HUES48 (cell line): ENCODE data around the gene UNC5CL.

ENCODE experiments used
- H3K27ac ChIP-seq: one replicate; pipeline ENCODE4 v1.7.0; 2013; ENCODE audit warnings: low read depth, low read length, inconsistent platforms
- H3K27me3 ChIP-seq: 2 replicates; pipeline ENCODE4 v1.6.1; 2013; ENCODE audit warnings: mild to moderate bottlenecking, low read length; ENCODE audit not compliant: control insufficient read depth, insufficient read depth
- H3K36me3 ChIP-seq: 2 replicates; pipeline ENCODE4 v1.6.1; 2013; ENCODE audit warnings: low read length; ENCODE audit not compliant: control insufficient read depth, insufficient read depth
- H3K4me1 ChIP-seq: 2 replicates; pipeline ENCODE4 v1.6.1; 2013; ENCODE audit warnings: mild to moderate bottlenecking, low read length; ENCODE audit not compliant: control insufficient read depth, insufficient read depth
- H3K4me3 ChIP-seq: 2 replicates; pipeline ENCODE4 v1.5.1; 2013; ENCODE audit warnings: mild to moderate bottlenecking, low read depth, low read length
- H3K9ac ChIP-seq: 2 replicates; pipeline ENCODE4 v1.6.1; 2013; ENCODE audit warnings: mild to moderate bottlenecking, low read depth, low read length, moderate library complexity
- H3K9me3 ChIP-seq: 2 replicates; pipeline ENCODE4 v1.6.1; 2013; ENCODE audit warnings: low read length; ENCODE audit not compliant: control insufficient read depth, insufficient read depth

Gene UNC5CL

DNA sequence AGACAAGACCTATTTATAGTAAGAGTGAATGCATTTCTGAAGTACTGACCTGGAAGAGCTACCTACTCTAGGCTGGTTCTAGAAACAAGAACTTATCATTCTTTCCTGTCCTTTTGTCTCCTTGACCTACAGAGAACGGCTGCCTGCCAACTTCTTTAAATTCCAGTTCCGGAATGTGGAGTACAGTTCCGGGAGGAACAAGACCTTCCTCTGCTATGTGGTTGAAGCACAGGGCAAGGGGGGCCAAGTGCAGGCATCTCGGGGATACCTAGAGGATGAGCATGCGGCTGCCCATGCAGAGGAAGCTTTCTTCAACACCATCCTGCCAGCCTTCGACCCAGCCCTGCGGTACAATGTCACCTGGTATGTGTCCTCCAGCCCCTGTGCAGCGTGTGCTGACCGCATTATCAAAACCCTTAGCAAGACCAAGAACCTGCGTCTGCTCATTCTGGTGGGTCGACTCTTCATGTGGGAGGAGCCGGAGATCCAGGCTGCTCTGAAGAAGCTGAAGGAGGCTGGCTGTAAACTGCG is 22.2 kb upstream of the UNC5CL start:
- peaks cover 15% of the 10 kb centered on the region; the same call in 1 of the 2 replicates for H3K4me1 ChIP-seq
- H3K36me3 ChIP-seq, result peaks cover 25% of the 10 kb centered on the region
- no peak overlapping the region for H3K4me3 ChIP-seq
- no peak overlapping the region for H3K9ac ChIP-seq
- H3K9me3 ChIP-seq, result no peaks in the 10 kb centered on the region
- H3K27me3 ChIP-seq, result no peaks in the 10 kb centered on the region
- no peak overlapping the region for H3K27ac ChIP-seq

DNA sequence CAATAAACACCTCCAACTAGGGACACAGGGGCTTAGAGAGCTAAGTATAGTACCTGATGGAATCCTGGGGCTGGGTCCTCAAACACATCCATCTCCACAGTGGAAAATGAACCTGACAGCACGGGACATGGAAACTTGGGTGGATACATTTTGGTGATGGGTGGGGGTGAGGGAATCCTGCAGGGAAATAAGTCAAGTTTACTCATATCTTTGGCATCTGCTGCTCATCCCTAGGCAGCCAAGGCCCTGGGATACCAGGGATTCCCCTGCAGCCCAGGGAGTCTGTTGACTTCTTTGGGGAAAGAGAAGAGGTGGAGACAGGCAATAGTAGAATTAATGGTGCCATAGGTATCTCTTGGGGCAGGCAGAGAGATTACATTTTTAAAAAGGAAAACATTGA is 20.5 kb upstream of the UNC5CL start:
- no peak overlapping the region for H3K4me3 ChIP-seq
- H3K27ac ChIP-seq, result no peak overlapping the region
- no peaks in the 10 kb centered on the region for H3K9me3 ChIP-seq
- H3K9ac ChIP-seq, result no peak overlapping the region
- no peaks in the 10 kb centered on the region for H3K27me3 ChIP-seq
- H3K4me1 ChIP-seq, result peaks cover 15% of the 10 kb centered on the region; the same call in 1 of the 2 replicates
- peaks cover 9% of the 10 kb centered on the region for H3K36me3 ChIP-seq

DNA sequence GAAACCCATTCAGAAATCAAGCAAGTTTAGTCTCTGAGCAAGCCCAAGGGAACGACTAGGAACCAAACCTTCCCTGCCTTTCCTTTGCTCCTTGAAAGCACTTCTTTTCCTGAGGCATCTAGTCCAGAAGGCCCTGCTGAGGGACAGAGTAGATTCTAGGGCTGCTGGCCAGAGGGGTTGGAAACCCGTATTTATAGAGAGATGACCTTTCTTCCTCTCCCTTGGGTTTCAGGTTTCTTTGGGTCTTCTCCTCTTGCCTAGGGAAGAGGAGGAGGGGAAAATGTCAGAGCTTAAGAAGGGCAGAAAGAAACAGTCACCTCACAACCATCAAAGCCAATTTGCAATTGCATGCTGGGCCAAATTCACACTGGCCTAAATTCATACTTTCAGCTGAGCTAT is 19.8 kb upstream of the UNC5CL start:
- no peaks in the 10 kb centered on the region for H3K9me3 ChIP-seq
- no peak overlapping the region for H3K27ac ChIP-seq
- H3K9ac ChIP-seq, result no peak overlapping the region
- H3K36me3 ChIP-seq, result peaks cover under 1% of the 10 kb centered on the region
- no peaks in the 10 kb centered on the region for H3K27me3 ChIP-seq
- peaks cover 15% of the 10 kb centered on the region; the same call in 1 of the 2 replicates for H3K4me1 ChIP-seq
- no peak overlapping the region for H3K4me3 ChIP-seq

DNA sequence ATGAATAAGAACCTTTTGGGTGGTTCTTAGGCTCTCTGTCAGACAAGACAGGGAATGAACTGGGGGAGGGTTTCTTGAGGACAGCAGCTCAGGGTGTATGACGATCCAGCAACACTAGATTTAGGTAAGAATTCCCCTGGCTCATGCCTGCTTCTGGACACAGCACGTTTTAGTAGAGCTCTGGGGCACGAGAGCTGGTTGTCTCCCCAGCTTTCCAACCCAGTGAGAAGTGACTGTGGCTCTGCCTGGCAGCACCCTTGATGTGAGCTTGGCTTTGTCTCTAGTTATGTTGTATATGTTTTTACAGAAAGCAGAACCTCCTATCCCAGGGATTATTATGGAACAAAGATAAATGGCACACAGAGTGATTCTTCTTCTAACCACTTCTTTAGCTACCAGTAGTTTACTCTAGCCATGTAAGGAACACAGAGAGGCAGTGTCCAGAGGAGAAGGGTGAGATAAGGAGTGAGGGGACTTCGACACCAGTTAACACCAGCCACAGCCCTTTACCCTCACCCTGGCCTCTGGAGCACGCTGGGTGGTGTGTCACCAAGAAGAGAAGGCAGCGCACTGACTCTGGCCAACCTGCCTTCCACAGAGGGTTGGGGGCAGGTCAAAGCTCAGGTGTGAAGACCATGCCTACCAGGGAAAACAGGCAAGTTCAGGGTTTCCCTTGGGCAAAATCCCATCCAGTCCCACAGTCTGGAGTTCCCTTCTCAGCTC is 17.9 kb upstream of the UNC5CL start:
- Histone ChIP-seq H3K4me3 (no peak overlapping the region), H3K4me1 (peaks cover 15% of the 10 kb centered on the region; the same call in 1 of the 2 replicates), H3K9ac (no peak overlapping the region), H3K27me3 (no peaks in the 10 kb centered on the region), H3K27ac (no peak overlapping the region), H3K36me3 (no peaks in the 10 kb centered on the region), H3K9me3 (no peaks in the 10 kb centered on the region)

DNA sequence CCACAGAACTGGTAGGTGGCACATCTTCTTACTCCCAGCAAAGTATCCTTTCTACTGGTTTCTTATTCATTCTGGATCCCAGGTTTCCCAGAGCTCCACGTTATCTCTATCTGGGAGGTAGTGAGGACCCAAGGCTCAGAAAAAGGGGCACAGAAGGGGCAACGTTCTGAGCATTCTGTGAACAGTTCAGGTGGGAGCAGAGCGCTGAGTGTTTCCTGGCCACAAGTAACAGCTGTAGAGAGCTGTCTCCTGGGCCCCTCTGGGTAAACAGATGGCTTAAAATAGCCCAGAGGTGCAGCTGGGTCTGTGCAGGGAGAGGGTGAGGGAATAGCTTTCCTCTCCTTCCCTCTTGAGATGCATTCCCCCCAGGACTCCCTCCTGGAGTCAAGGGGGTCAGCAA is 16.1 kb upstream of the UNC5CL start:
- no peaks in the 10 kb centered on the region for H3K9me3 ChIP-seq
- H3K9ac ChIP-seq, result no peak overlapping the region
- no peak overlapping the region for H3K4me3 ChIP-seq

DNA sequence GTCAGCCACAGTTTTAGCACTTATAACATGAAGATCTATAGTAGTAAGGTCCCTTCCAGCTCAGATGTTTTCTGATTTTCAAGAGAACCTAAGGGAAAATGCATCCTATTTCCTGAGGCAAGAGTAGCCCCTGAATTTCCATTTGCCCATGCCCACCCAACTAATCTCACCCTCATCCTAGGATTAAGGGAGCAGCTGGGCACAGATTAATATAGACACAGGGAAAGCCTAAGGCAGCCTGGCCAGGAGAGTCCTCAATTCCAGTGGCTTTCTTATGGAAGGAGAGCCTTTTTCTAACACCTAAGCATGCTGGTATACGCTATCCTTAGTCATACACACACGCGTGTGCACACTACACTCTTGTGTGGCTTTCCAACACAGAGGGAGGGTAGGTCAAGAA is 15.5 kb upstream of the UNC5CL start:
- Histone ChIP-seq H3K4me3 (no peak overlapping the region), H3K9ac (no peak overlapping the region), H3K36me3 (no peaks in the 10 kb centered on the region), H3K4me1 (peaks cover 9% of the 10 kb centered on the region; the same call in 1 of the 2 replicates), H3K27ac (no peak overlapping the region), H3K27me3 (no peaks in the 10 kb centered on the region), H3K9me3 (no peaks in the 10 kb centered on the region)

More for the DNA sequence above, 16.1 kb upstream of the UNC5CL start:
- H3K36me3 ChIP-seq, result no peaks in the 10 kb centered on the region
- peaks cover 15% of the 10 kb centered on the region; the same call in 1 of the 2 replicates for H3K4me1 ChIP-seq
- H3K27me3 ChIP-seq, result no peaks in the 10 kb centered on the region
- H3K27ac ChIP-seq, result no peak overlapping the region

DNA sequence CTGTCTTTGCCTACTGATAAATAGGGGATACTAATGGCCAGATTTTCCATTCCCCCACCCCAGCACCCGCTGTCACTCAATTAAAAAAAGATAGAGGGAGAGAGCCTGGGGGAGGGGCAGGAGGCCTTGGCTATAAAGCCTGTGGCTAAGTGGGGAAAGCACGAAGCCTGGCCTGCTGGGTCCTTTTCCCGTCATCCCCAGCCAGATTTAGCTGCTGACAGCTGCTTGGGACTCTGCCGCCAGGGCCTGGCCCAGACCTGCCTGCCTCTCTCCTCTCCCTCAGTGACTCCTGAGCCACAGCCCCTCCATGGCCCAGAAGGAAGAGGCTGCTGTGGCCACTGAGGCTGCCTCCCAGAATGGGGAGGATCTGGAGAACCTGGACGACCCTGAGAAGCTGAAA is 14.0 kb upstream of the UNC5CL start, which contains the start of gene APOBEC2:
TSS of gene APOBEC2 (plus strand) at position 162 of the 400 bp plus-strand sequence. CDS start at position 308, 146 bp downstream.
- H3K9me3 ChIP-seq, result no peaks in the 10 kb centered on the region
- H3K9ac ChIP-seq, result no peak within 1 kb of the TSS
- no peaks in the 10 kb centered on the region; the same call in 1 of the 2 replicates for H3K4me1 ChIP-seq
- H3K4me3 ChIP-seq, result no peak within 1 kb of the TSS
- no peak within 1 kb of the TSS for H3K27ac ChIP-seq
- no peaks in the 10 kb centered on the region for H3K27me3 ChIP-seq
- H3K36me3 ChIP-seq, result no peaks in the 10 kb centered on the region

DNA sequence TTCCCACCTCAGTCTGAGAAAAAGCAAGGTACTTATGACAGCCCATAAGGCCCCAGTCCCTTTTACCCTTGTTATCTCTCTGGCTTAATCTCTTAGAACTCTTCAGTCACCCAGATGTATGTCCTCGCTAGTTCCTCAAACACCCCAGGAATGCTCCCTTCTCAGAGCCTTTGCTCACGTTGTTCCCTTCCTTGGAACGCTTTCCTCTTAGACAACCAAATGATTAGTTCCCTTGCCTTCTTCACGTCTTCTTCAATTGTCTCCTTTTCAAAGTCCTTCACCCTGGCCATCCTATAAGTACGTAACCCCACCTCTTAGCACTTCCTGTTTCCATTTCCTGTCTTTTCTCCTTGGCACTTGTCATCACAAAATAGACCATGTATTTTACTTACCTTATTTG is 12.9 kb upstream of the UNC5CL start:
- Histone ChIP-seq H3K9ac (no peak overlapping the region), H3K4me1 (no peaks in the 10 kb centered on the region; the same call in 1 of the 2 replicates), H3K36me3 (no peaks in the 10 kb centered on the region), H3K9me3 (no peaks in the 10 kb centered on the region), H3K27me3 (no peaks in the 10 kb centered on the region), H3K4me3 (no peak overlapping the region), H3K27ac (no peak overlapping the region)

DNA sequence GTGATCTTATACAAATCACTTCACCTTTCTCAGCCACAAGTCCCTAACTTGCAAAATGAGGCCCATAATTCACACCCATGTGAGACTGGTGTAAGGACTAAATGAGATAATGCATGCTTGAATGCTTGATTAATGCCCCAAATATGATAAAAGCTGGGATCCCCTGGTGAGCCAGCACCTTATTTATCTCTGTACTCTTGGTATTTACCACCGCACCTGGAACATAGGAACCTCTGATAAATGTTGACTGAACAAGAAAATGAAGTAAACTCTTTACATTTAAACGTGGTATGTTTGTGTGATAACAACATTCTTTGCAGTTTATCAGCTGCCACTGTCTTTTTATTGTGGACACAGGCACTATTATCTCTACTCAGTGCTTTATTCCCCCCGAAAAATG is 11.5 kb upstream of the UNC5CL start:
- Histone ChIP-seq H3K9me3 (no peaks in the 10 kb centered on the region), H3K27me3 (no peaks in the 10 kb centered on the region), H3K9ac (no peak overlapping the region), H3K27ac (no peak overlapping the region), H3K4me1 (no peaks in the 10 kb centered on the region; the same call in 1 of the 2 replicates), H3K36me3 (no peaks in the 10 kb centered on the region), H3K4me3 (no peak overlapping the region)

DNA sequence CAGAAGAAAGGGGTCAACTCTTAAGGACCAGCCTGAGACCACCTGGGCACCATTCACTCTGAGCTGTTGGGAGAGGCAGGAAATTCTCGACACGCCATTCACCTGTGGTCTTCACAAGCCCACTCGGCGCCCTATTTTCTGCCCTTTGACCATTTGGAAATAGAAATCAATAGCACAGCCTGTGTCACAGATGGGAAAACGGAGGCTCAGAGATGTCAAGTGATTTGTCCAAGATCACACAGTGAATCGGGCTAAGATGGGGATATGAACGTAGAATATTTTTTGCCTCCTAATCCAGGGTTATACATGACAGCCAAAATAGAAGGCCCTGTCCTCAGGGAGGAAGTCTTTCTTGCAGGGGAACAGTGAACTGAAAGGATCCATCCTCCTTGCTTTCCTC is 10.9 kb upstream of the UNC5CL start:
- no peaks in the 10 kb centered on the region for H3K36me3 ChIP-seq
- no peak overlapping the region for H3K4me3 ChIP-seq
- no peaks in the 10 kb centered on the region; the same call in 1 of the 2 replicates for H3K4me1 ChIP-seq
- H3K27me3 ChIP-seq, result no peaks in the 10 kb centered on the region
- H3K27ac ChIP-seq, result no peak overlapping the region
- H3K9ac ChIP-seq, result no peak overlapping the region
- no peaks in the 10 kb centered on the region for H3K9me3 ChIP-seq

DNA sequence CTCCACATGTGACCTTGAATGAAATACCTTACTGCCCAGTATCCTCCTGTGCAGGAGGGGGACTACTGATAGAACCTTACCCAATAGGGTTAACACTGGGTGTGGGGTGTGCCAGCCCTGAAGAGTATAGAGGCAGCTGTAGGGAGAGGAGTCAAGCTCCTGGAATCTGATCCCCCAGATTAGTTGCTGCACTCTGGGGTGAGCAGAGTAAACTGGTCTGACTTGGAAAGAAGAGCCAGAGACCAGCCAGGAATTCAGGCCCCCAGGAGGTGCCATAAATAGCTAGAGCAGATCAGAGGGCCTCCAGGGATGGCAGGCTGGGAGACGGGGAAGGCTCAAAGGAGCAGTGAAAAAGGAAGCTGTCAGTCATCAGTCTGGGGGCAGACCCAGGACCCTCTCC is 10.5 kb upstream of the UNC5CL start:
- H3K27ac ChIP-seq, result no peak overlapping the region
- no peaks in the 10 kb centered on the region for H3K27me3 ChIP-seq
- H3K4me1 ChIP-seq, result no peaks in the 10 kb centered on the region; the same call in 1 of the 2 replicates
- no peaks in the 10 kb centered on the region for H3K9me3 ChIP-seq
- no peak overlapping the region for H3K4me3 ChIP-seq
- no peaks in the 10 kb centered on the region for H3K36me3 ChIP-seq
- no peak overlapping the region for H3K9ac ChIP-seq
